ENCODE data around the gene VEZF1. TPM values are rescaled to one million over a fixed set of nuclear protein-coding genes. Genes with fewer than 3 reads are reported as not detected.

VEZF1 gene
- total and polyA plus RNA-seq, 2 of the 8 experiments (the other 6 are each of a cell fraction or from before 2014, with no cell fraction given), result 28.9 to 61.9 TPM

DNA sequence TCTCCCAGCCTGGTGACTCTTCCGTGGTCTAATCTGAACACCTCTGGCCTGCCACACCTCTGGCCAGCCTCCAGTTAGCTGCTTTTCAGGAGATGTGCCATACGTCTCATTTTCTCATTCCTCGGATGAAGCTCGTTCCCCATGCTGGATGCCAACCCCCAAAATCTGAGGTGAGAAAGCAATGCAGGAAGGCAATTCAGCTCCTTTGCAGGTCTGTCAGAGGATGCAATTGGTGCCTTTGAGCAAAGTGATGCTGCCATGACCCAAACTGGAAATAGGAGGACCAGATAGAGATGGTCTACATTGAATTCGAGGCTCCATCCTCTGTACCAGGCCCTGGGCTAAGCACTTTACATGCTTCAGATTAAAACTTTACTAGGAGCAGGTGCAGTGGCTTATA is 21.8 kb downstream of the VEZF1 start:
- FAIRE-seq, result no peak
- no peak overlapping the region for H3K4me3 ChIP-seq (ENCODE audit: extremely low read depth in 1 of 4, insufficient read depth in 2 of 4, low read depth in 3 of 4, low read length in 4 of 4)

More for the DNA sequence above, 21.8 kb downstream of the VEZF1 start:
- Histone ChIP-seq H3K79me2 (ENCODE audit: control insufficient read depth in 1 of 2, insufficient read depth in 2 of 2, low read length in 2 of 2) (no peaks in the 10 kb centered on the region), H3K79me1 (ENCODE audit: low read depth, low read length) (no peaks in the 10 kb centered on the region), H3K36me3 (ENCODE audit: control insufficient read depth in 2 of 4, insufficient read depth in 4 of 4, low read length in 3 of 4) (no peaks in the 10 kb centered on the region), H2BK20ac (ENCODE audit: low read length) (peak overlapping the region; percentile 34; the same call in 1 of the 2 replicates), H2AFZ (ENCODE audit: low read length) (no peak overlapping the region), H2BK12ac (ENCODE audit: low read depth, low read length) (peak overlapping the region; percentile 23; the same call in 1 of the 2 replicates), H3K23ac (ENCODE audit: insufficient read length) (no peak overlapping the region), H3K56ac (replicated peaks; ENCODE audit: insufficient read length, low read depth, low read length) (no peak overlapping the region), H3K27me3 (replicated peaks in 1 of 4; ENCODE audit: control insufficient read depth in 3 of 4, extremely low read depth in 1 of 4, insufficient read depth in 3 of 4, low read length in 3 of 4) (no peaks in the 10 kb centered on the region), H3K4me2 (ENCODE audit: insufficient read depth in 1 of 2, low read depth in 2 of 2, low read length in 2 of 2) (no peak overlapping the region), H2BK120ac (replicated peaks; ENCODE audit: low read depth, low read length) (no peak overlapping the region), H3K18ac (ENCODE audit: extremely low read depth, low read length) (no peak overlapping the region), H3K27ac (ENCODE audit: low read depth, low read length) (no peak overlapping the region), H4K91ac (replicated peaks; ENCODE audit: insufficient read length, low read length) (no peak overlapping the region), H3K9me3 (ENCODE audit: insufficient read depth in 2 of 2, low read depth in 1 of 2, low read length in 1 of 2) (no peaks in the 10 kb centered on the region), H2BK5ac (ENCODE audit: low read depth, low read length) (no peak overlapping the region), H4K5ac (ENCODE audit: insufficient read length, low read depth, low read length) (no peak overlapping the region), H2AK5ac (ENCODE audit: low read depth, low read length) (no peak overlapping the region; the same call in 1 of the 2 replicates), H3K14ac (ENCODE audit: insufficient read length) (no peak overlapping the region), H4K8ac (ENCODE audit: extremely low read depth, insufficient read depth, low read length) (no peak overlapping the region), H3K4me1 (replicated peaks in 1 of 4; ENCODE audit: control insufficient read depth in 3 of 4, insufficient read depth in 4 of 4, low read length in 3 of 4) (peaks cover 0 to 6% (median 0%) of the 10 kb centered on the region in 4 experiments; a peak in 3 of 7 replicates), H3K4ac (replicated peaks; ENCODE audit: insufficient read length, low read depth, low read length) (no peak overlapping the region), H3K23me2 (ENCODE audit: low read depth, low read length) (no peaks in the 10 kb centered on the region), H2BK15ac (ENCODE audit: low read length) (no peak overlapping the region), H3K9ac (replicated peaks in 1 of 4; ENCODE audit: extremely low read depth in 1 of 4, low read depth in 3 of 4, low read length in 3 of 4) (no peak overlapping the region), H4K20me1 (replicated peaks in 1 of 2; ENCODE audit: control insufficient read depth in 1 of 2, insufficient read depth in 2 of 2, low read length in 2 of 2) (no peaks in the 10 kb centered on the region)
- CTCF ChIA-PET (ENCODE audit: partially characterized antibody), result interaction anchor here (0.7 to 11.1 kb wide), 14 partner anchors 12 to 207 kb away, joined by 3 to 96 read pairs (median 4); partner anchors contain the start of gene CUEDC1
- no peak for DNase-seq (ENCODE audit: low read depth in 1 of 2, low spot score in 2 of 2)
- no peak for TF ChIP-seq NANOG (IDR thresholded peaks at IDR 0.05; ENCODE audit: insufficient read depth, low read depth, low read length, poor library complexity, severe bottlenecking)
- no peak for TF ChIP-seq CREB1 (IDR thresholded peaks at IDR 0.05)
- no peak for TF ChIP-seq KDM1A (IDR thresholded peaks at IDR 0.05; ENCODE audit: borderline replicate concordance, low read length)
- TF ChIP-seq POLR2A (IDR thresholded peaks at IDR 0.05; ENCODE audit: control extremely low read depth in 1 of 2, low read depth in 2 of 2, low read length in 2 of 2), result no peak
- POLR2A ChIA-PET (ENCODE audit: partially characterized antibody), result interaction anchor here (1.0 to 2.8 kb wide), 8 partner anchors 9 to 107 kb away, joined by 3 to 12 read pairs (median 3); no protein-coding TSS in a partner anchor
- 96% methylated on average over 5 of the region's 5 CpGs; no CpG with 5 or more reads in 1 of the 2 experiments for WGBS, 2 experiments (ENCODE audit: extremely low coverage in 1 of 2, insufficient coverage in 1 of 2, insufficient read length in 1 of 2, insufficient replicate concordance in 2 of 2, low coverage in 1 of 2, low lambda C conversion rate in 2 of 2, missing lambda C conversion rate in 1 of 2)

Measured in H1 (cell line).